Astrocyte (in vitro differentiated cells and primary cell): ENCODE data around the gene SYCN. TPM values are rescaled to one million over a fixed set of nuclear protein-coding genes. Genes with fewer than 3 reads are reported as not detected.

ENCODE experiments used
- DNase-seq: peaks from one replicate; pipeline ENCODE4 v3.0.0-alpha.2; 2010; ENCODE audit warnings: low read depth
- FAIRE-seq: peaks from 2 replicates; lab custom pipeline; 2011; peaks lifted over from hg19 to GRCh38; lab: Jason Lieb, UNC
- H2AFZ ChIP-seq: 2 replicates; pipeline ENCODE4 v1.6.0; 2012; ENCODE audit warnings: low read depth, low read length, inconsistent platforms
- H3K27ac ChIP-seq: 2 replicates; pipeline ENCODE4 v1.5.1; 2011; ENCODE audit warnings: low read depth, low read length, inconsistent platforms
- H3K27me3 ChIP-seq: 2 replicates; pipeline ENCODE4 v1.6.0; 2011; ENCODE audit warnings: low read length, inconsistent platforms; ENCODE audit not compliant: insufficient read depth
- H3K36me3 ChIP-seq: 2 replicates; pipeline ENCODE4 v1.5.1; 2011; ENCODE audit warnings: low read length, inconsistent platforms; ENCODE audit not compliant: insufficient read depth
- H3K4me1 ChIP-seq: 2 replicates; pipeline ENCODE4 v1.5.1; 2011; ENCODE audit warnings: low read length, inconsistent platforms; ENCODE audit not compliant: insufficient read depth
- H3K4me2 ChIP-seq: 2 replicates; pipeline ENCODE4 v1.6.0; 2012; ENCODE audit warnings: low read length, inconsistent platforms
- H3K4me3 ChIP-seq: 2 replicates; pipeline ENCODE4 v1.5.1; 2011; ENCODE audit warnings: low read depth, mild to moderate bottlenecking, low read length, inconsistent platforms; ENCODE audit not compliant: insufficient read depth
- H3K79me2 ChIP-seq: 2 replicates; pipeline ENCODE4 v1.6.0; 2012; ENCODE audit warnings: mild to moderate bottlenecking, low read length, inconsistent platforms; ENCODE audit not compliant: insufficient read depth
- H3K9ac ChIP-seq: 2 replicates; pipeline ENCODE4 v1.6.0; 2012; ENCODE audit warnings: mild to moderate bottlenecking, low read length, inconsistent platforms
- H3K9me3 ChIP-seq: 2 replicates; pipeline ENCODE4 v1.5.1; 2012; ENCODE audit warnings: low read depth, mild to moderate bottlenecking, low read length, inconsistent platforms; ENCODE audit not compliant: insufficient read depth
- H4K20me1 ChIP-seq: 2 replicates; pipeline ENCODE4 v1.6.0; 2012; ENCODE audit warnings: low read length, inconsistent platforms; ENCODE audit not compliant: insufficient read depth
- H3K27ac Mint-ChIP-seq: one replicate; pipeline ENCODE4 v1.8.0; 2021; ENCODE audit warnings: mild to moderate bottlenecking, mixed read lengths; ENCODE audit not compliant: unreplicated experiment
- H3K27me3 Mint-ChIP-seq: one replicate; pipeline ENCODE4 v1.8.0; 2021; ENCODE audit warnings: low read depth, mixed read lengths; ENCODE audit not compliant: unreplicated experiment
- H3K36me3 Mint-ChIP-seq: one replicate; pipeline ENCODE4 v1.8.0; 2021; ENCODE audit warnings: low read depth, mixed read lengths; ENCODE audit not compliant: unreplicated experiment
- H3K4me1 Mint-ChIP-seq: one replicate; pipeline ENCODE4 v1.8.0; 2021; ENCODE audit warnings: low read depth, mixed read lengths; ENCODE audit not compliant: unreplicated experiment
- H3K4me3 Mint-ChIP-seq: one replicate; pipeline ENCODE4 v1.8.0; 2021; ENCODE audit warnings: mild to moderate bottlenecking, moderate library complexity, mixed read lengths; ENCODE audit not compliant: unreplicated experiment
- H3K9me3 Mint-ChIP-seq: one replicate; pipeline ENCODE4 v1.8.0; 2021; ENCODE audit warnings: mild to moderate bottlenecking, mixed read lengths; ENCODE audit not compliant: unreplicated experiment
- EZH2 ChIP-seq: IDR thresholded peaks from 2 replicates; pipeline ENCODE4 v1.6.1; 2012; ENCODE audit warnings: mild to moderate bottlenecking, low read length, inconsistent platforms; ENCODE audit not compliant: insufficient read depth
- total RNA-seq: library from RNA; stranded (reverse); gene quantifications from 2 replicates; pipeline ENCODE4 v1.2.1, GENCODE V29; 2021
- TF ChIP-seq, protein P1 (sequence below): IDR thresholded peaks from 2 replicates; pipeline ENCODE4 v1.5.1; 2011; ENCODE audit warnings: low read depth, mild to moderate bottlenecking, inconsistent platforms, low read length, moderate library complexity; ENCODE audit not compliant: insufficient read depth

SYCN gene
- total RNA-seq, 1 donor from 2014 or later = not detected

DNA sequence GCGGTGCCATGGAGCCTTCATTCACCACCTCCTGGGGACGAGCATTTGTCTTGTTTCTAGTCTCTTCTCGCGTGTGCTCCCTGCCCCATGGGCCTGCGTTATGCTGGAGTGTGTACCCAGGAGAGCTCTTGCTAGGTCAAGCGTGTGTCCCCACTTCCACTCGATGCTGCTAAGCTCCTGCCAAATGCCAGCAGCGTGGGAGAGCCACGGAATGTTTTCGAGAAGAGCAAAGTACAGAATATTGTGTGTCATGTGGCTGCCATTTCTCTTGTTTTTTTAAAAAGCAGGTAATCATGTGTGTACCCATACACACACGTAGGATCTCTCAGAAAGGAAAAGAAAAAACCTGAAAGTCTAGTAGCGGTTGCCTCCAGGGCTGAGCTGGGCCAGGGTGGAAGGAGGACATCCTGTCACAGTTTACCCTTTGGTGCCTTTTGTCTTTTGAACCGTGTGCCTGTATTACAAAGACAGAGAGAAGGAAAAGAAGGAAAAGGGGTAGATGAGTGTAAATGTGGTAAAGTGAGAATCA is 49.9 kb downstream of the SYCN start:
- H2AFZ ChIP-seq = no peak overlapping the region
- no peaks in the 10 kb centered on the region for H3K36me3 ChIP-seq
- H3K4me1 Mint-ChIP-seq = peaks cover 33% of the 10 kb centered on the region
- no peak overlapping the region for H3K27ac ChIP-seq
- peaks cover 68% of the 10 kb centered on the region for H3K79me2 ChIP-seq
- no peaks in the 10 kb centered on the region for H3K27me3 Mint-ChIP-seq
- FAIRE-seq = no peak
- no peak overlapping the region for H3K9ac ChIP-seq
- no peak overlapping the region for H3K4me3 Mint-ChIP-seq
- peaks cover 16% of the 10 kb centered on the region for H3K36me3 Mint-ChIP-seq
- no peak overlapping the region for H3K4me2 ChIP-seq
- DNase-seq = no peak
- H3K9me3 ChIP-seq = no peaks in the 10 kb centered on the region
- peaks cover 1% of the 10 kb centered on the region for H3K9me3 Mint-ChIP-seq
- no peak for TF ChIP-seq EZH2
- TF ChIP-seq, protein P1, sequence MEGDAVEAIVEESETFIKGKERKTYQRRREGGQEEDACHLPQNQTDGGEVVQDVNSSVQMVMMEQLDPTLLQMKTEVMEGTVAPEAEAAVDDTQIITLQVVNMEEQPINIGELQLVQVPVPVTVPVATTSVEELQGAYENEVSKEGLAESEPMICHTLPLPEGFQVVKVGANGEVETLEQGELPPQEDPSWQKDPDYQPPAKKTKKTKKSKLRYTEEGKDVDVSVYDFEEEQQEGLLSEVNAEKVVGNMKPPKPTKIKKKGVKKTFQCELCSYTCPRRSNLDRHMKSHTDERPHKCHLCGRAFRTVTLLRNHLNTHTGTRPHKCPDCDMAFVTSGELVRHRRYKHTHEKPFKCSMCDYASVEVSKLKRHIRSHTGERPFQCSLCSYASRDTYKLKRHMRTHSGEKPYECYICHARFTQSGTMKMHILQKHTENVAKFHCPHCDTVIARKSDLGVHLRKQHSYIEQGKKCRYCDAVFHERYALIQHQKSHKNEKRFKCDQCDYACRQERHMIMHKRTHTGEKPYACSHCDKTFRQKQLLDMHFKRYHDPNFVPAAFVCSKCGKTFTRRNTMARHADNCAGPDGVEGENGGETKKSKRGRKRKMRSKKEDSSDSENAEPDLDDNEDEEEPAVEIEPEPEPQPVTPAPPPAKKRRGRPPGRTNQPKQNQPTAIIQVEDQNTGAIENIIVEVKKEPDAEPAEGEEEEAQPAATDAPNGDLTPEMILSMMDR = no peak
- H3K27me3 ChIP-seq = no peaks in the 10 kb centered on the region
- no peak overlapping the region for H3K4me3 ChIP-seq
- H3K4me1 ChIP-seq = peaks cover 17% of the 10 kb centered on the region
- peaks cover 67% of the 10 kb centered on the region for H4K20me1 ChIP-seq
- peak overlapping the region; percentile 37 for H3K27ac Mint-ChIP-seq

Other genes with a start within 250 kb of the SYCN start
- 14.7 and 15.9 TPM in 2 replicates for gene FBXO17, start 228.5 kb downstream of the SYCN start, total RNA-seq
- gene FBXO27, start 171.7 kb downstream of the SYCN start, total RNA-seq = 4.1 and 7.1 TPM in 2 replicates
- gene ACP7, start 119.9 kb downstream of the SYCN start, total RNA-seq = not detected in 2 replicates
- gene PAK4, start 78.5 kb downstream of the SYCN start, total RNA-seq = 48.0 and 51.1 TPM in 2 replicates
- not detected in 2 replicates for gene NCCRP1, start 7.3 kb downstream of the SYCN start, total RNA-seq
- not detected in 2 replicates for gene IFNL3, start 40.7 kb upstream of the SYCN start, total RNA-seq
- gene IFNL4, start 44.6 kb upstream of the SYCN start, total RNA-seq = not detected in 2 replicates
- not detected in 2 replicates for gene IFNL2, start 64.1 kb upstream of the SYCN start, total RNA-seq
- 0.52 and 1.3 TPM in 2 replicates for gene IFNL1, start 92.1 kb upstream of the SYCN start, total RNA-seq
- gene LRFN1, start 116.6 kb upstream of the SYCN start, total RNA-seq = 1.5 and 2.0 TPM in 2 replicates
- 0.79 and 1.1 TPM in 2 replicates for gene GMFG, start 131.8 kb upstream of the SYCN start, total RNA-seq
- gene SAMD4B, start 138.2 kb upstream of the SYCN start, total RNA-seq = 95.0 and 98.6 TPM in 2 replicates
- 42.0 and 43.2 TPM in 2 replicates for gene PAF1, start 186.8 kb upstream of the SYCN start, total RNA-seq
- 27.0 and 29.9 TPM in 2 replicates for gene MED29, start 187.1 kb upstream of the SYCN start, total RNA-seq
- 21.6 and 28.0 TPM in 2 replicates for gene ZFP36, start 202.6 kb upstream of the SYCN start, total RNA-seq
- gene PLEKHG2, start 208.4 kb upstream of the SYCN start, total RNA-seq = 101 and 102 TPM in 2 replicates
- 1,194 and 1,329 TPM in 2 replicates for gene RPS16, start 231.7 kb upstream of the SYCN start, total RNA-seq
- 163 and 171 TPM in 2 replicates for gene SUPT5H, start 241.3 kb upstream of the SYCN start, total RNA-seq